Loucy (cell line): ENCODE data around the gene OR52N1.

Source experiments
- EZH2phosphoT487 ChIP-seq: fragments of 200-600 bp; IDR thresholded peaks from 2 replicates; pipeline ENCODE4 v1.6.1; 2018; ENCODE audit warnings: antibody characterized with exemption, mild to moderate bottlenecking, moderate library complexity, borderline replicate concordance
- TF ChIP-seq, protein P1 (sequence below): fragments of 200-600 bp; sonication (generic); conservative IDR thresholded peaks from 2 replicates; pipeline ENCODE4 v1.5.1; 2014; ENCODE audit warnings: mild to moderate bottlenecking, antibody characterized with exemption, low read length

GRCh38 chr11:5809905-5810795 lies 19.1 kb upstream of the OR52N1 start:
- TF ChIP-seq, protein P1, sequence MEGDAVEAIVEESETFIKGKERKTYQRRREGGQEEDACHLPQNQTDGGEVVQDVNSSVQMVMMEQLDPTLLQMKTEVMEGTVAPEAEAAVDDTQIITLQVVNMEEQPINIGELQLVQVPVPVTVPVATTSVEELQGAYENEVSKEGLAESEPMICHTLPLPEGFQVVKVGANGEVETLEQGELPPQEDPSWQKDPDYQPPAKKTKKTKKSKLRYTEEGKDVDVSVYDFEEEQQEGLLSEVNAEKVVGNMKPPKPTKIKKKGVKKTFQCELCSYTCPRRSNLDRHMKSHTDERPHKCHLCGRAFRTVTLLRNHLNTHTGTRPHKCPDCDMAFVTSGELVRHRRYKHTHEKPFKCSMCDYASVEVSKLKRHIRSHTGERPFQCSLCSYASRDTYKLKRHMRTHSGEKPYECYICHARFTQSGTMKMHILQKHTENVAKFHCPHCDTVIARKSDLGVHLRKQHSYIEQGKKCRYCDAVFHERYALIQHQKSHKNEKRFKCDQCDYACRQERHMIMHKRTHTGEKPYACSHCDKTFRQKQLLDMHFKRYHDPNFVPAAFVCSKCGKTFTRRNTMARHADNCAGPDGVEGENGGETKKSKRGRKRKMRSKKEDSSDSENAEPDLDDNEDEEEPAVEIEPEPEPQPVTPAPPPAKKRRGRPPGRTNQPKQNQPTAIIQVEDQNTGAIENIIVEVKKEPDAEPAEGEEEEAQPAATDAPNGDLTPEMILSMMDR: no peak
- TF ChIP-seq EZH2phosphoT487: no peak
